Trophoblast cell (in vitro differentiated cells and primary cell): ENCODE results near the gene GRIK4.

ENCODE experiments used
- DNase-seq, 2 donors: peaks; one replicate each; pipeline ENCODE4 v3.0.0-alpha.2; 2016
- H2AFZ ChIP-seq: 2 replicates; pipeline ENCODE4 v1.6.1; 2013; ENCODE audit warnings: low read length, moderate library complexity, mild to moderate bottlenecking; ENCODE audit not compliant: insufficient read depth, poor library complexity
- H2AK5ac ChIP-seq: 2 replicates; pipeline ENCODE4 v1.6.1; 2013; ENCODE audit warnings: mild to moderate bottlenecking, low read length
- H2BK120ac ChIP-seq: 2 replicates; pipeline ENCODE4 v1.6.1; 2013; ENCODE audit warnings: low read length, mild to moderate bottlenecking, moderate library complexity; ENCODE audit not compliant: insufficient read depth, poor library complexity
- H2BK12ac ChIP-seq: 2 replicates; pipeline ENCODE4 v1.6.1; 2013; ENCODE audit warnings: mild to moderate bottlenecking, low read length, moderate library complexity
- H2BK5ac ChIP-seq: 2 replicates; pipeline ENCODE4 v1.6.1; 2013; ENCODE audit warnings: low read length, low read depth, moderate library complexity, mild to moderate bottlenecking; ENCODE audit not compliant: poor library complexity
- H3K14ac ChIP-seq: 2 replicates; pipeline ENCODE4 v1.6.1; 2013; ENCODE audit warnings: mild to moderate bottlenecking, low read length
- H3K18ac ChIP-seq: 2 replicates; pipeline ENCODE4 v1.6.1; 2013; ENCODE audit warnings: mild to moderate bottlenecking, low read length
- H3K23ac ChIP-seq: 2 replicates; pipeline ENCODE4 v1.6.1; 2013; ENCODE audit warnings: low read length
- H3K27ac ChIP-seq: 2 replicates; pipeline ENCODE4 v1.5.1; 2013; ENCODE audit warnings: low read depth, mild to moderate bottlenecking, inconsistent platforms, low read length, moderate library complexity
- H3K27me3 ChIP-seq: 2 replicates; pipeline ENCODE4 v1.6.1; 2013; ENCODE audit warnings: inconsistent platforms, mild to moderate bottlenecking, low read length, moderate library complexity; ENCODE audit not compliant: insufficient read depth
- H3K36me3 ChIP-seq, 2 experiments: 1 replicate in 1 of 2; 2 replicates in 1 of 2; pipeline ENCODE4 v1.6.1; 2013; ENCODE audit warnings: low read length in 2 of 2, mild to moderate bottlenecking in 2 of 2, moderate library complexity in 1 of 2; ENCODE audit not compliant: insufficient read depth in 2 of 2, control insufficient read depth in 1 of 2
- H3K4ac ChIP-seq: 2 replicates; pipeline ENCODE4 v1.6.1; 2013; ENCODE audit warnings: low read depth, mild to moderate bottlenecking, low read length, moderate library complexity
- H3K4me1 ChIP-seq, 2 experiments: 1 replicate in 1 of 2; 2 replicates in 1 of 2; pipeline ENCODE4 v1.6.1; 2013; ENCODE audit warnings: low read length in 2 of 2, mild to moderate bottlenecking in 2 of 2, moderate library complexity in 1 of 2; ENCODE audit not compliant: insufficient read depth in 2 of 2, control insufficient read depth in 1 of 2
- H3K4me2 ChIP-seq: 2 replicates; pipeline ENCODE4 v1.6.1; 2013; ENCODE audit warnings: inconsistent platforms, mild to moderate bottlenecking, low read length, moderate library complexity
- H3K4me3 ChIP-seq: 2 replicates; pipeline ENCODE4 v1.5.1; 2013; ENCODE audit warnings: mild to moderate bottlenecking, low read depth, low read length, inconsistent platforms
- H3K79me1 ChIP-seq: one replicate; pipeline ENCODE4 v1.6.1; 2013; ENCODE audit warnings: low read length
- H3K79me2 ChIP-seq: 2 replicates; pipeline ENCODE4 v1.6.1; 2013; ENCODE audit warnings: low read length, mild to moderate bottlenecking; ENCODE audit not compliant: control insufficient read depth, insufficient read depth, poor library complexity
- H3K9ac ChIP-seq: 2 replicates; pipeline ENCODE4 v1.6.1; 2013; ENCODE audit warnings: mild to moderate bottlenecking, low read length
- H3K9me3 ChIP-seq: 2 replicates; pipeline ENCODE4 v1.6.1; 2013; ENCODE audit warnings: low read depth, mild to moderate bottlenecking, control low read depth, inconsistent platforms, low read length; ENCODE audit not compliant: insufficient read depth
- H4K12ac ChIP-seq: 2 replicates; pipeline ENCODE4 v1.6.1; 2013; ENCODE audit warnings: low read depth, mild to moderate bottlenecking, low read length, moderate library complexity
- H4K8ac ChIP-seq: 2 replicates; pipeline ENCODE4 v1.6.1; 2013; ENCODE audit warnings: low read depth, mild to moderate bottlenecking, low read length, moderate library complexity
- H4K91ac ChIP-seq: one replicate; pipeline ENCODE4 v1.6.1; 2013; ENCODE audit warnings: low read depth, mild to moderate bottlenecking, low read length, moderate library complexity
- WGBS: extraction: QIAGEN DNeasy Blood & Tissue Kit; methylation state at CpG from one replicate; pipeline ENCODE4 v1.1.7; 2013; ENCODE audit warnings: missing lambda C conversion rate; ENCODE audit not compliant: insufficient read length, insufficient coverage; ENCODE audit errors: extremely low coverage; 5-methylcytosine and 5-hydroxymethylcytosine counted together

Gene GRIK4

DNA sequence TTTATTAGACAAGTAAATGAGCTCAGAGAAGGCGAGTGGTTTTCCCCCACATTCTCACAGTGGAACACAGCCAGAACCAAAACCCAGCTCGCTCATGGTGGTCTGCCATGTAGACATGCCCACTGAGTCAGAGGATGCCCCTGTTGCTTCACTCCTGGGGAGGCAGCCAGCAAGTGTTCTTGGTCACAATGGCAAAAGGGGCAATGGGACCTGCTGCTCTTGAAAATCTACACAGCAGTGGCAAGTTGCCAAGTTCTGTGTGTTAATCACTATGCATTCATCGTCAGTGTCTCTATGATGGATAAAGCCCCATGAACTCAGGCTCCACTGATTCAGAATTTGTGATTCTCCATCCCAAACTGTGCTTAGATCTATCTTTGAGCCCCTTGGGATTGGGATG is 447.6 kb downstream of the GRIK4 start:
- H3K79me2 ChIP-seq, result no peaks in the 10 kb centered on the region
- H2BK12ac ChIP-seq, result no peak overlapping the region
- no peak overlapping the region for H2BK120ac ChIP-seq
- H3K4me2 ChIP-seq, result no peak overlapping the region
- H3K9me3 ChIP-seq, result no peaks in the 10 kb centered on the region
- H3K4me3 ChIP-seq, result no peak overlapping the region
- no peak overlapping the region for H4K8ac ChIP-seq
- no peak overlapping the region for H4K12ac ChIP-seq
- H3K14ac ChIP-seq, result no peak overlapping the region
- no peaks in the 10 kb centered on the region for H3K4me1 ChIP-seq
- H2AFZ ChIP-seq, result no peak overlapping the region
- DNase-seq, result no peak
- H3K4ac ChIP-seq, result no peak overlapping the region
- H4K91ac ChIP-seq, result no peak overlapping the region
- no peak overlapping the region for H3K27ac ChIP-seq
- no peak overlapping the region for H3K18ac ChIP-seq
- no peak overlapping the region for H2AK5ac ChIP-seq
- no peaks in the 10 kb centered on the region for H3K27me3 ChIP-seq
- no CpG with 5 or more reads among the region's 3 CpGs for WGBS
- no peaks in the 10 kb centered on the region for H3K36me3 ChIP-seq
- H3K79me1 ChIP-seq, result no peaks in the 10 kb centered on the region
- H3K23ac ChIP-seq, result no peak overlapping the region
- no peak overlapping the region for H3K9ac ChIP-seq
- H2BK5ac ChIP-seq, result no peak overlapping the region

DNA sequence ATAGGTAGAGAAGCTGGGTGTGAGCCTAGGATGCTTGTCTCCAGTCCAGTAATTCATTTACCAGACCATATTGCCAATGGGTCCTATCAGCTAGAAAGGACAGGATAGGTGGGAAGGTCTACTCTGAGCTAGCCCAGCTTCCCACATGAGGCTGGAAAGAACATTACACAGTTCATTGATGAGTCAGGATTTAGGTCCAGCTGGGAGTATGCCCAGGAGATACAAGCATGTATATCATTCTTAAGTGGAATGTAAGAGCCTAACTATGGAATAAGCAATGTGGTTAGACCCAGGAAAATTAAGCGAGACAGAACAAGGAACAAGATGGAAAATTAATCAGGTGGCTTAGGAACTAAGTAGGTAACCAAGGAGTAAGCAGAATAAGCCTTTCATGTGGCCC is 453.3 kb downstream of the GRIK4 start:
- Histone ChIP-seq H3K4me3 (no peak overlapping the region), H3K79me1 (no peaks in the 10 kb centered on the region), H2BK5ac (no peak overlapping the region), H3K4ac (no peak overlapping the region), H4K12ac (no peak overlapping the region), H3K27me3 (no peaks in the 10 kb centered on the region), H3K4me2 (no peak overlapping the region), H3K4me1 (no peaks in the 10 kb centered on the region), H2AFZ (no peak overlapping the region), H3K14ac (no peak overlapping the region), H4K91ac (no peak overlapping the region), H3K18ac (no peak overlapping the region), H3K36me3 (no peaks in the 10 kb centered on the region), H2AK5ac (no peak overlapping the region), H3K9me3 (no peaks in the 10 kb centered on the region), H3K27ac (no peak overlapping the region), H3K9ac (no peak overlapping the region), H3K23ac (no peak overlapping the region), H4K8ac (no peak overlapping the region), H3K79me2 (no peaks in the 10 kb centered on the region), H2BK120ac (no peak overlapping the region), H2BK12ac (no peak overlapping the region)
- WGBS, result no CpG with 5 or more reads among the region's 1 CpG
- DNase-seq, result peak in 1 of 2 donors; percentile 42

DNA sequence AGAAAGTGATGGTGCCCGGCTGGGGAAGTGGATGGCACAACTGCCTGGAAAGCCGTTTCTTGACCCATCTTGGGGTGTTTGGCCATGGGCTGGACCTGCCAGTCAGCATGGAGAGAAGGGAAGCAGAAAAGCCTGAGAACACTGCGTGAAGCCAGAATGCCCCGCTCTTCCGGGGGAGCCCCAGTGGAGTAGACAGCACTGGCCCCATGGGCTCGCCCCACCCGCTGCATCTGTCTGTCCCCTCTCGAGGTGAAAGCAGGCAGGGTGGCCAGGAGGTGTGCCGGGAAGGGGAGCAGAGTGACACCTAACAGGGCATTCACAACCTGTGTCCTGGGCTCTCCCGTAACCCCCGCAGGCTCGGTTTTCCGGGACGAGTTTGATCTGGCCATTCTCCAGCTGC is 455.3 kb downstream of the GRIK4 start:
- Histone ChIP-seq H3K27me3 (no peaks in the 10 kb centered on the region), H3K79me2 (no peaks in the 10 kb centered on the region), H2AFZ (no peak overlapping the region), H3K4ac (no peak overlapping the region), H3K9me3 (no peaks in the 10 kb centered on the region), H3K79me1 (no peaks in the 10 kb centered on the region), H2AK5ac (no peak overlapping the region), H3K18ac (no peak overlapping the region), H4K91ac (no peak overlapping the region), H4K12ac (no peak overlapping the region), H3K9ac (no peak overlapping the region), H3K27ac (no peak overlapping the region), H3K23ac (no peak overlapping the region), H3K4me2 (no peak overlapping the region), H3K14ac (no peak overlapping the region), H2BK5ac (no peak overlapping the region), H3K36me3 (no peaks in the 10 kb centered on the region), H3K4me3 (no peak overlapping the region), H2BK120ac (no peak overlapping the region), H3K4me1 (no peaks in the 10 kb centered on the region), H4K8ac (no peak overlapping the region), H2BK12ac (no peak overlapping the region)
- no CpG with 5 or more reads among the region's 14 CpGs for WGBS
- no peak for DNase-seq

DNA sequence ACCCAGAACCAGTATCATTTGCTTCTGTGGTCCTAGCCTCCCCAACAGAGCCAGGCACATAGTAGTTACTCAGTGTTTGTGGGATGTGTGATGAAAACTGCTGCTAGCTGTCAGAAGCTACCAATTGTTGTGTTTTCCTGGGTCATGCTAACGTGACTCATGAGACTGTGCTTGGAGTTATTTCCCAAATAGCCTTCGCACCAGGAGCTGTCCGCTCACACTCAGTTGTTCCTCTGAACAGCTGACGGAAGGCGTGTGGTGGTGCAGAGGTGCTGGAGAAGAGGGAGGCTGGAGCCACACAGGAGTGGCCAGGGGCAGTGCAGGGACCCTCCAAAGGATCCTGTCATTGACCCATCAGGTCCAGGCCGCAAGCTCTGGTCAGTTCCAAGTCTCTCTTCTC is 458.4 kb downstream of the GRIK4 start:
- Histone ChIP-seq H2BK5ac (no peak overlapping the region), H3K4ac (no peak overlapping the region), H3K4me2 (no peak overlapping the region), H3K14ac (no peak overlapping the region), H4K91ac (no peak overlapping the region), H3K27ac (no peak overlapping the region), H3K79me1 (no peaks in the 10 kb centered on the region), H3K4me3 (no peak overlapping the region), H2BK120ac (no peak overlapping the region), H3K23ac (no peak overlapping the region), H2AFZ (no peak overlapping the region), H2BK12ac (no peak overlapping the region), H3K4me1 (no peaks in the 10 kb centered on the region), H4K12ac (no peak overlapping the region), H3K36me3 (no peaks in the 10 kb centered on the region), H3K27me3 (no peaks in the 10 kb centered on the region), H3K18ac (no peak overlapping the region), H3K9ac (no peak overlapping the region), H3K79me2 (no peaks in the 10 kb centered on the region), H2AK5ac (no peak overlapping the region), H3K9me3 (no peaks in the 10 kb centered on the region), H4K8ac (no peak overlapping the region)
- no peak for DNase-seq
- WGBS, result no CpG with 5 or more reads among the region's 6 CpGs
